Activated T-helper 17 cell treated with anti-CD3 and anti-CD28 coated beads, Interleukin-2, amount 50 U/mL, for 72 hours (primary cell): ENCODE measurements around the gene GRAP. TPM values are rescaled to one million over a fixed set of nuclear protein-coding genes. Genes with fewer than 3 reads are reported as not detected.

Source experiments
- ATAC-seq: fragments of 150-1000 bp; cut with Tn5 transposase; replicated peaks from 2 replicates; pipeline ENCODE4 v1.10.0; 2021; ENCODE audit warnings: mild to moderate bottlenecking, moderate library complexity
- H3K27ac Mint-ChIP-seq: one replicate; pipeline ENCODE4 v1.8.0; 2022; ENCODE audit warnings: mixed read lengths
- H3K27me3 Mint-ChIP-seq: one replicate; pipeline ENCODE4 v1.8.0; 2022; ENCODE audit warnings: mixed read lengths
- H3K36me3 Mint-ChIP-seq: one replicate; pipeline ENCODE4 v1.8.0; 2022; ENCODE audit warnings: low read depth, mild to moderate bottlenecking, mixed read lengths
- H3K4me1 Mint-ChIP-seq: one replicate; pipeline ENCODE4 v1.8.0; 2022; ENCODE audit warnings: mixed read lengths
- H3K4me3 Mint-ChIP-seq: one replicate; pipeline ENCODE4 v1.8.0; 2022; ENCODE audit warnings: mild to moderate bottlenecking, mixed read lengths
- H3K9me3 Mint-ChIP-seq: one replicate; pipeline ENCODE4 v1.8.0; 2022; ENCODE audit warnings: mixed read lengths
- total RNA-seq, 2 donors: library from RNA; stranded (reverse); gene quantifications; one replicate each; pipeline ENCODE4 v1.2.3, GENCODE V29; 2022

GRAP gene
- total RNA-seq, 2 donors from 2014 or later: 13.1 to 14.4 TPM

GRCh38 chr17:18980682-18981334, 65.9 kb downstream of the GRAP start:
- Mint-ChIP-seq H3K9me3 (no peaks in the 10 kb centered on the region), H3K27me3 (no peaks in the 10 kb centered on the region), H3K4me3 (no peak overlapping the region), H3K4me1 (no peaks in the 10 kb centered on the region), H3K36me3 (peaks cover 34% of the 10 kb centered on the region), H3K27ac (no peak overlapping the region)
- peak; percentile 34 for ATAC-seq

GRCh38 chr17:18978655-18979054, 68.1 kb downstream of the GRAP start:
- Mint-ChIP-seq H3K36me3 (peaks cover 33% of the 10 kb centered on the region), H3K4me1 (peaks cover 9% of the 10 kb centered on the region), H3K27ac (no peak overlapping the region), H3K9me3 (no peaks in the 10 kb centered on the region), H3K27me3 (no peaks in the 10 kb centered on the region), H3K4me3 (no peak overlapping the region)
- no peak for ATAC-seq

- no peak for ATAC-seq
- Mint-ChIP-seq H3K27me3 (no peaks in the 10 kb centered on the region), H3K4me3 (no peak overlapping the region), H3K36me3 (peaks cover 33% of the 10 kb centered on the region), H3K4me1 (peaks cover 9% of the 10 kb centered on the region), H3K9me3 (no peaks in the 10 kb centered on the region), H3K27ac (no peak overlapping the region)
Observed at GRCh38 chr17:18978050-18978449, 68.7 kb downstream of the GRAP start.

- H3K27ac Mint-ChIP-seq: no peak overlapping the region
- H3K4me3 Mint-ChIP-seq: no peak overlapping the region
- H3K36me3 Mint-ChIP-seq: peaks cover 33% of the 10 kb centered on the region
- ATAC-seq: no peak
- no peaks in the 10 kb centered on the region for H3K27me3 Mint-ChIP-seq
- no peaks in the 10 kb centered on the region for H3K9me3 Mint-ChIP-seq
- H3K4me1 Mint-ChIP-seq: peaks cover 9% of the 10 kb centered on the region
Observed at GRCh38 chr17:18977646-18978045, 69.1 kb downstream of the GRAP start.

- ATAC-seq: no peak
- Mint-ChIP-seq H3K36me3 (peaks cover 33% of the 10 kb centered on the region), H3K4me1 (peaks cover 9% of the 10 kb centered on the region), H3K27me3 (no peaks in the 10 kb centered on the region), H3K9me3 (no peaks in the 10 kb centered on the region), H3K27ac (no peak overlapping the region), H3K4me3 (no peak overlapping the region)
Observed at GRCh38 chr17:18977021-18977420, 69.7 kb downstream of the GRAP start.

GRCh38 chr17:18976201-18976600, 70.6 kb downstream of the GRAP start:
- Mint-ChIP-seq H3K27ac (no peak overlapping the region), H3K36me3 (peaks cover 33% of the 10 kb centered on the region), H3K9me3 (no peaks in the 10 kb centered on the region), H3K27me3 (no peaks in the 10 kb centered on the region), H3K4me3 (no peak overlapping the region), H3K4me1 (peaks cover 9% of the 10 kb centered on the region)
- no peak for ATAC-seq

GRCh38 chr17:18975597-18975996, 71.2 kb downstream of the GRAP start:
- Mint-ChIP-seq H3K4me3 (no peak overlapping the region), H3K9me3 (no peaks in the 10 kb centered on the region), H3K27me3 (no peaks in the 10 kb centered on the region), H3K36me3 (peaks cover 33% of the 10 kb centered on the region), H3K27ac (no peak overlapping the region), H3K4me1 (peaks cover 9% of the 10 kb centered on the region)
- no peak for ATAC-seq

GRCh38 chr17:18974407-18975149, 72.2 kb downstream of the GRAP start:
- Mint-ChIP-seq H3K36me3 (peaks cover 39% of the 10 kb centered on the region), H3K4me1 (peaks cover 11% of the 10 kb centered on the region), H3K27me3 (no peaks in the 10 kb centered on the region), H3K27ac (peak overlapping the region; percentile 54), H3K9me3 (no peaks in the 10 kb centered on the region), H3K4me3 (no peak overlapping the region)
- ATAC-seq: peak; percentile 94

GRCh38 chr17:18971801-18972200, 75.0 kb downstream of the GRAP start:
- H3K36me3 Mint-ChIP-seq: peaks cover 18% of the 10 kb centered on the region
- no peak for ATAC-seq
- H3K9me3 Mint-ChIP-seq: no peaks in the 10 kb centered on the region
- no peak overlapping the region for H3K27ac Mint-ChIP-seq
- no peaks in the 10 kb centered on the region for H3K27me3 Mint-ChIP-seq
- H3K4me1 Mint-ChIP-seq: peaks cover 13% of the 10 kb centered on the region
- H3K4me3 Mint-ChIP-seq: no peak overlapping the region

Other genes starting within 250 kb of the GRAP start
- gene PRPSAP2, start 188.8 kb downstream of the GRAP start, total RNA-seq: 10 to 100 TPM; 34.9 to 35.2 TPM
- not detected for gene SLC5A10, start 94.8 kb downstream of the GRAP start, total RNA-seq
- gene FAM83G, start 42.2 kb downstream of the GRAP start, total RNA-seq: 10 to 100 TPM; 15.9 to 22.6 TPM
- 1 to 10 TPM; 6.9 to 9.9 TPM for gene GRAPL, start 80.6 kb upstream of the GRAP start, total RNA-seq
- 10 to 100 TPM in 1 of 2 donors, 1 to 10 TPM in 1; 8.4 to 13.4 TPM for gene EPN2, start 190.4 kb upstream of the GRAP start, total RNA-seq